GM10248 (cell line): ENCODE measurements around the gene HDAC4.

Source experiments
- CTCF ChIA-PET: fragments of 300-600 bp; sonication (Branson Sonifier 250); formaldehyde crosslinking; extraction: SDS; loops from one replicate; lab custom pipeline; 2021; ENCODE audit warnings: antibody characterized with exemption; lab: Yijun Ruan, JAX
- POLR2A ChIA-PET: fragments of 350-650 bp; sonication (Branson Sonifier 250); formaldehyde crosslinking; extraction: SDS; loops from one replicate; lab custom pipeline; 2020; ENCODE audit warnings: antibody characterized with exemption; lab: Yijun Ruan, JAX
- DNase-seq: peaks from one replicate; pipeline ENCODE4 v3.0.0; 2012; ENCODE audit errors: extremely low spot score
- TF ChIP-seq, protein P1 (sequence below): IDR thresholded peaks from 2 replicates; pipeline ENCODE4 v1.5.1; 2012; ENCODE audit warnings: mild to moderate bottlenecking, low read depth; ENCODE audit errors: extremely low read depth, missing control alignments, control extremely low read depth

The HDAC4 gene

DNA sequence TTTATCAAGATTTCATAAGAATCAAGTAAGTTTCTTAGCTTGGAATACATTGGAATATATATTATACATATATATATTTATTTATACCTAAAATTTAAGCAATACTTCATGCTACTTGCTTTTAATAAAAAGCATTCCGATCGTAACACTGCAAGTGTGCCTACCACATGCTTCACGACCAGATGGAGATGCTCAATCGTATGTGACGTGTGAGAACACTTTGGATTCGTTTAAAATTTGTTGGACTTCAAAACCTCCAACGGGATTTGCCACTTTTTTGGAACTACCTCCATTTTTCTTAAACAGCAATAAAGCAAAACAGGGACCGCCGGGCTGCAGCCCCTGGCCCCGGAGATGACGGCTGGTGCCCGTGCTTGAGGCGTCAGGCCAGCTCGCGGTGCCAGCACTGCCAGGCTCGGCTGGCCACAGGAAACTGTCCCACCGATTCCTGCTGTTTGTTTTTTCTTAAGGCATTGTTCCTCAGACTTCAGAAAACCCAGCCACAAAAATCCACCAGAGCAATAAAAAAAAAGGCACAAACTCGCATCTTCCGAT, 348.9 kb downstream of the HDAC4 start:
- CTCF ChIA-PET: no interaction called here

DNA sequence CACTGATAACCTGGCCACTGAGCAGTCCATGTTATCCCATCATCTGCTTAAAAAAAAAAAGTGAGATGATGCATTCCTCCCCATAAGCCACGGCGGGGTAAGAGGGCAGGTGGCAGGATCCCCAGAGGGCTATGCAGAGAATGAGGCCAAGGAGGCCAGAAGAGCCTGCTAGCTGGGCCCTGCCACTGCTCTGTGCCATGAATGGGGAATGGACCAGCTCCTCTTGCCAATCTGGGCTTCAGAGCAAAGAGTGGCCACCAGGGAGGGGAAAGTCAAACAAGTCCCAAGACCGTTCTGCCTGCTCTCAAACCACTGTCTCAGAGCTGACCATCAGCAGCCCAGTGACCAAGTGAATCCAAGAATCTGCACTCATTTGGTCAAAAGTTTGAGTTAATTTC, 350.6 kb downstream of the HDAC4 start:
- DNase-seq: no peak
- ChIA-PET POLR2A (no interaction called here), CTCF (no interaction called here)
- TF ChIP-seq, protein P1, sequence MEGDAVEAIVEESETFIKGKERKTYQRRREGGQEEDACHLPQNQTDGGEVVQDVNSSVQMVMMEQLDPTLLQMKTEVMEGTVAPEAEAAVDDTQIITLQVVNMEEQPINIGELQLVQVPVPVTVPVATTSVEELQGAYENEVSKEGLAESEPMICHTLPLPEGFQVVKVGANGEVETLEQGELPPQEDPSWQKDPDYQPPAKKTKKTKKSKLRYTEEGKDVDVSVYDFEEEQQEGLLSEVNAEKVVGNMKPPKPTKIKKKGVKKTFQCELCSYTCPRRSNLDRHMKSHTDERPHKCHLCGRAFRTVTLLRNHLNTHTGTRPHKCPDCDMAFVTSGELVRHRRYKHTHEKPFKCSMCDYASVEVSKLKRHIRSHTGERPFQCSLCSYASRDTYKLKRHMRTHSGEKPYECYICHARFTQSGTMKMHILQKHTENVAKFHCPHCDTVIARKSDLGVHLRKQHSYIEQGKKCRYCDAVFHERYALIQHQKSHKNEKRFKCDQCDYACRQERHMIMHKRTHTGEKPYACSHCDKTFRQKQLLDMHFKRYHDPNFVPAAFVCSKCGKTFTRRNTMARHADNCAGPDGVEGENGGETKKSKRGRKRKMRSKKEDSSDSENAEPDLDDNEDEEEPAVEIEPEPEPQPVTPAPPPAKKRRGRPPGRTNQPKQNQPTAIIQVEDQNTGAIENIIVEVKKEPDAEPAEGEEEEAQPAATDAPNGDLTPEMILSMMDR: no peak

More for the DNA sequence above, 348.9 kb downstream of the HDAC4 start:
- DNase-seq: no peak
- TF ChIP-seq, protein P1: no peak
- POLR2A ChIA-PET: no interaction called here

DNA sequence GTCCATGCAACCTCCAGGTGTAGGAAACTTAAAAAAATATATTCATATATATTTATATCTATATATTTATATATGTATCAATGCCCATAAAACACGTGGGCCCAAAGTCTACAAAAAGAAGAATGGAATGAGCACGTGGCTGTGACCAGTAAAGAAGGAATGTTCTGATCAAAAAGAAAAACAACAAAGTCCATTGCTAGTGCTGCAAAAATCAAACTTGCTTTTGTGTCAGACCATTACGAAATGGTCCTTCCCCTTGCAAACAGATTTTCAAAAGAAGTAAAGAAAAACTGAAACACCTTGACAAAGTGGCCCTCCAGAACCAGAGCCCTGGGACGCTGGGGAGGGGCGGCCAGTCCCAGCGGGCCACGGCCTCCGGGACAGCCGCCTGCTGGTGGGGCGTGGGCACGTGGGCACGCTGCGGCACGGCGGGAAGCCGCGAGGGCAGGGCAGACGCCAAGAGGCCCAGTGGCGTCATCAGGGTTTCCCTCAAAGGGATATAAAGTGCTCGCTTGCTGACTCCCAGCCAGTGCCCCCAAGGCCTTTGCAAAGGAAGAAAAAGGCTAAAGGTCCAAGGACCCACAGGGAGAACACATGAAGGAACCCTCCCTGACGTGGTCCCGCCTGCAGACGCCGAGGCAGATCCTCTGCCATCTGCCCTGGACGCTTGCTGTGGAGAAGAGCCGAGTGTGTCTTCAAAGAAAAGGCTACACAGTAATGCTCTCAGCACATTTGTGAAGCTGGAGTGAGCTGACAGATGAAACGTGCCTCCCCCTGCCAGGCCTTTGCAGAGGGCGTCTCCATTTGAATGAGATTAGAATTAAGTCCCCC, 351.2 kb downstream of the HDAC4 start:
- TF ChIP-seq, protein P1: no peak
- ChIA-PET POLR2A (no interaction called here), CTCF (no interaction called here)
- no peak for DNase-seq

DNA sequence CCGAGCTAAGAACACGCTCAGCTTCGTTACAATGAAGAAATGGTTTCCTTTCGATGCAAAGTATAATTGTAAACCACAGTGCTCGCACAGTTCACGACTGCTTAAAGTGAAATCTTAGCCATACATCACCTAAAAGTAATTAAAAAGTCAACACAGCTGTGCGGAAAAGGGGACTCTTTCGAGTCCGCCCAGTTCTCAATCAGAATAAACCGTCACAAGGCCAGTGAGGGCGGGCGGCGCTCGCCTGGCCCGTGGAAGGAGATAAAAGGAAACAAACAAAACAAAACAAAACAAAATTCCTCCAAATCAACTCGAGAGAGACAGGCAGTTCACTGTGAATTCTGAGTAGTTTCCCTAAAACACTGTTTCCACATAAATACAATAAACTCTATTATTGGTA, 352.1 kb downstream of the HDAC4 start:
- TF ChIP-seq, protein P1: no peak
- DNase-seq: no peak
- ChIA-PET POLR2A (no interaction called here), CTCF (no interaction called here)

DNA sequence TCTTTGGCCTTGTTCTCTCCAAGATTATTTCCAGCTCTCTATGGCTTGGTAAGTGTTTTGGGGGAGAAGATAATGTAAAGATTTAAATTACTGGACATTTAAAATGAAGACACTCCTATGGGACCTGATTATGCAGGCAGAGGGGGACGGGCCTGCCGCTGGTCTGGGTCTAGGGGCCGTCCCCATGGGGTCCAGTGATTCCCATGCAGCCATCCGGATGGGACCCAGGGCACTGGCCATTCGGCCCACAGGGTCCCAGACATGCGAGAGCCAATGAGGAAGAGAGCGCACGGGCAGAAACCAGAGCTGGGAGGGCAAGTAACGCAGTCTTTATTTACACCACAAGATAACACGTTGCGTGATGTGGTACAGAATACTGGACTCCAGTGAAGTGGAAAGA, 353.0 kb downstream of the HDAC4 start:
- TF ChIP-seq, protein P1: no peak
- ChIA-PET CTCF (no interaction called here), POLR2A (no interaction called here)
- no peak for DNase-seq

DNA sequence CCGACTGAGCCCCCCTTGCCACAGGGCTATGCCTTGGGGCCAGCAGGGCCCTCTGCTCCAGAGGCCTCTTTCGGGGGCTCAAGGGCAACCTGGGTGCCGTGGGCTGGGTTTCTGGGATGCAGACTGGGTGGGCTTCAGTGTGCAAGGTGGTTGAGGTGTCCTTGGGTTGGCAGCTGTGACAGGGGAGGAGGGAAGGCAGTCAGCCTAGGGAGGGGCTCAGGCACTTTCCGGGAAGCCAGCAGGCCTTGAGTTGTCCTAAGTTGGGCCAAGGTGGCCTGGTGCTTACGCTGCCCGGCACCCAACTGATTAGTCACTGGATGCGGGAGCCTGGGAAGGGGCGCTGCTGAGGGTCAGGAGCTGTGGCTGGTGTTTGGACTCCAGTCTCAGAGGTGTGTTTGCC, 353.4 kb downstream of the HDAC4 start:
- CTCF ChIA-PET: no interaction called here
- no peak for DNase-seq

More for the DNA sequence above, 353.4 kb downstream of the HDAC4 start:
- POLR2A ChIA-PET: no interaction called here
- TF ChIP-seq, protein P1: no peak
